HL-60 (cell line): Measurements from ENCODE around the gene PLEKHG5.

Experiments used
- DNase-seq, 2 experiments: peaks; one replicate each; pipeline ENCODE4 v3.0.0-alpha.2; 2010 to 2020; ENCODE audit warnings: low read depth in 1 of 2, low spot score in 1 of 2
- H3K27ac ChIP-seq: fragments of 250-450 bp; sonication (Bioruptor Pico); replicated peaks from 2 replicates; pipeline ENCODE4 v1.5.1; 2020; ENCODE audit warnings: mild to moderate bottlenecking, moderate library complexity
- H3K27me3 ChIP-seq: fragments of 250-450 bp; sonication (Bioruptor Pico); 2 replicates; pipeline ENCODE4 v1.5.1; 2021; ENCODE audit warnings: mild to moderate bottlenecking, moderate library complexity; ENCODE audit not compliant: insufficient read depth, poor library complexity, severe bottlenecking
- H3K4me3 ChIP-seq: replicated peaks from 2 replicates; pipeline ENCODE4 v1.5.1; 2011; ENCODE audit warnings: mild to moderate bottlenecking, control low read depth, low read length; ENCODE audit not compliant: insufficient read depth
- CTCF ChIP-seq: IDR thresholded peaks from one replicate; pipeline ENCODE4 v1.5.1; 2011; ENCODE audit warnings: low read length, control low read depth, inconsistent platforms; ENCODE audit not compliant: insufficient read depth
- GABPA ChIP-seq: IDR thresholded peaks from 2 replicates; pipeline ENCODE4 v1.6.1; 2012; ENCODE audit warnings: low read depth
- POLR2AphosphoS5 ChIP-seq: IDR thresholded peaks from 2 replicates; pipeline ENCODE4 v1.6.1; 2012; ENCODE audit warnings: low read depth
- REST ChIP-seq: IDR thresholded peaks from 2 replicates; pipeline ENCODE4 v1.6.1; 2012; ENCODE audit warnings: low read depth; ENCODE audit not compliant: insufficient replicate concordance
- SPI1 ChIP-seq: IDR thresholded peaks from 2 replicates; pipeline ENCODE4 v1.6.1; 2012; ENCODE audit warnings: low read depth, mild to moderate bottlenecking, borderline replicate concordance

The PLEKHG5 gene

GRCh38 chr1:6448749-6449631 is 42.5 kb downstream of the PLEKHG5 start:
- DNase-seq = no peak

GRCh38 chr1:6447818-6448748 is 43.4 kb downstream of the PLEKHG5 start:
- Histone ChIP-seq H3K4me3 (no peak overlapping the region), H3K27ac (no peak overlapping the region), H3K27me3 (peaks cover 48% of the 10 kb centered on the region)
- no peak for TF ChIP-seq REST
- no peak for TF ChIP-seq SPI1
- no peak for TF ChIP-seq GABPA
- TF ChIP-seq CTCF = no peak
- TF ChIP-seq POLR2AphosphoS5 = no peak
- no peak for DNase-seq

More at GRCh38 chr1:6448749-6449631, 42.5 kb downstream of the PLEKHG5 start:
- peaks cover 55% of the 10 kb centered on the region for H3K27me3 ChIP-seq
- no peak overlapping the region for H3K27ac ChIP-seq
- TF ChIP-seq REST = no peak
- no peak for TF ChIP-seq CTCF
- TF ChIP-seq SPI1 = no peak
- TF ChIP-seq POLR2AphosphoS5 = no peak
- no peak for TF ChIP-seq GABPA
- H3K4me3 ChIP-seq = no peak overlapping the region

- H3K27me3 ChIP-seq = peaks cover 41% of the 10 kb centered on the region
- DNase-seq = no peak
- no peak overlapping the region for H3K27ac ChIP-seq
- no peak for TF ChIP-seq CTCF
- H3K4me3 ChIP-seq = no peak overlapping the region
Observed at GRCh38 chr1:6447016-6447817, 44.2 kb downstream of the PLEKHG5 start.
